ENCODE measurements around the gene FSTL4.

FSTL4 gene

DNA sequence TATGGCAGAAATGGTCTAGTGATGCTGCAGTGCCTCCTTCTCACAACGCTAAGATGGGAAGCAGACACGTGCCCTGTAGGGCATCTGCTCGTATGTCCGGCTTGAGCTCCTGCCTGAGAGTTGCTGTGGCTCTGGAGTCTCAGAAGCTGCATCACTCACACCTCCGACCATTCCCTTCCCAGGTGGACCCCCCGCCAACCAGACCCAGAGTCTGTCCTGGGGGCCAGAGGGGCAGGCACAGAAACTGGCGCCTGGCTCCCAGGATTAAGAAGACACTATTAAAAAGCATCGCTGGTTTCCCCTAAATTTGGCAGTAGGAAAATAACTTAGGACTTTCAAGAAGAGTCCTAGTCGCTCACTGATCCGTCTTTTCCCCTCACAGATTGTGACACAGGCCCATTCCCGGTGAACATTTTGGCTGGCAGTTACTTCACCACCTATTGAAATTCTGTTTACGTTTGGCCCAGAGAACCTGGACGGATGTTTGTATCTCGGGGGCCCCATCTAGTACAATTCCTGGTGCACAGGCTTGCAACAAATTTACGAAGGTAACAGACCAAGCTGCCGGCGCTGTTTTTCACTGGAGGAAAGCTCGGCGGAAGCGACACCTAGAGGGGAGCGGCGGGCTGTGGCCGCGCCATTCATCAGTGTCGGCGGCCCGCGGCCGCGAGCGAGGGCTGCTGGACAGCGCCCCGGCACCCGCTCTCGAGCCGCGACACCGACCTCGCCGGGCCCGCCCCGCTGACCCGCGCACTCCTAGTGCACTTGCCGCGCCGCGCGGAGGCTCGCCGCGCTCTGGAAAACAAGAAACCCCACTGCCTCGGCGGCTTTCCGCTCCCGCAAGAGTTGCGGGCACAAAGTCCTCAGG is 1.6 kb downstream of the FSTL4 start:
- H3K9ac ChIP-seq (ENCODE audit: low read length): no peak overlapping the region
- H4K20me1 ChIP-seq (ENCODE audit: insufficient read depth, low read length): no peaks in the 10 kb centered on the region
- H3K4me2 ChIP-seq (ENCODE audit: low read length): no peak overlapping the region
- no peaks in the 10 kb centered on the region for H3K9me3 ChIP-seq (ENCODE audit: low read length)
- no peaks in the 10 kb centered on the region for H3F3A ChIP-seq (ENCODE audit: insufficient read depth, low read length)
- TF ChIP-seq EZH2 (IDR thresholded peaks at IDR 0.05; ENCODE audit: borderline replicate concordance, low read length): no peak
- TF ChIP-seq, protein P1, sequence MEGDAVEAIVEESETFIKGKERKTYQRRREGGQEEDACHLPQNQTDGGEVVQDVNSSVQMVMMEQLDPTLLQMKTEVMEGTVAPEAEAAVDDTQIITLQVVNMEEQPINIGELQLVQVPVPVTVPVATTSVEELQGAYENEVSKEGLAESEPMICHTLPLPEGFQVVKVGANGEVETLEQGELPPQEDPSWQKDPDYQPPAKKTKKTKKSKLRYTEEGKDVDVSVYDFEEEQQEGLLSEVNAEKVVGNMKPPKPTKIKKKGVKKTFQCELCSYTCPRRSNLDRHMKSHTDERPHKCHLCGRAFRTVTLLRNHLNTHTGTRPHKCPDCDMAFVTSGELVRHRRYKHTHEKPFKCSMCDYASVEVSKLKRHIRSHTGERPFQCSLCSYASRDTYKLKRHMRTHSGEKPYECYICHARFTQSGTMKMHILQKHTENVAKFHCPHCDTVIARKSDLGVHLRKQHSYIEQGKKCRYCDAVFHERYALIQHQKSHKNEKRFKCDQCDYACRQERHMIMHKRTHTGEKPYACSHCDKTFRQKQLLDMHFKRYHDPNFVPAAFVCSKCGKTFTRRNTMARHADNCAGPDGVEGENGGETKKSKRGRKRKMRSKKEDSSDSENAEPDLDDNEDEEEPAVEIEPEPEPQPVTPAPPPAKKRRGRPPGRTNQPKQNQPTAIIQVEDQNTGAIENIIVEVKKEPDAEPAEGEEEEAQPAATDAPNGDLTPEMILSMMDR (IDR thresholded peaks at IDR 0.05; ENCODE audit: low read length): no peak
- H3K27ac ChIP-seq (ENCODE audit: low read depth, low read length, poor library complexity, severe bottlenecking): no peak overlapping the region
- no peaks in the 10 kb centered on the region for H3K9me2 ChIP-seq (ENCODE audit: low read depth, low read length)
- no peak overlapping the region for H2AFZ ChIP-seq (ENCODE audit: low read length)
- H3K36me3 ChIP-seq (ENCODE audit: insufficient read depth, low read length): no peaks in the 10 kb centered on the region
- no peaks in the 10 kb centered on the region for H3K79me2 ChIP-seq (ENCODE audit: insufficient read depth, low read length)
- no peaks in the 10 kb centered on the region for H3K4me1 ChIP-seq (ENCODE audit: insufficient read depth, low read length, severe bottlenecking)
- no peaks in the 10 kb centered on the region for H3K27me3 ChIP-seq (ENCODE audit: insufficient read depth, low read length)
- no peak overlapping the region for H3K4me3 ChIP-seq (ENCODE audit: low read depth, low read length, poor library complexity, severe bottlenecking)

DNA sequence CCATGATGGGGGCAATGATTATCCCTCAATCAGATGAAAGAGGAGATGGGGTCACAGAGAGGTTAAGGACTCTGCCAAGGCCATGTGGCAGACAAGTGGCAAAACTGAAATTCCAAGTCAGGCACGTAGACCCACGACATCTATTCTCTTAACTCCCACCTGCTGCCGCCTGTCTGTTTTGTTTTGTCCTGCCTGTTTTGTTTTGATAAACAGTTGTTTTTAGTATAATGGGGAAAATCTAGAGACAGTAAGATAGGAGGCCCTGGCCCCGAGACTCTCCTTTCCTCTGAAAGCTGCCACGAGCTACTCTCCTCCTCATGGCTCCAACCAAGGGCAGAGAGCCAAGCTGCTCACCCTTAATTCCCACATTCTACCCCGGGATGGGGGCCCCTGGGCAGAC is 4.9 kb downstream of the FSTL4 start:
- H3F3A ChIP-seq (ENCODE audit: insufficient read depth, low read length): no peaks in the 10 kb centered on the region
- no peaks in the 10 kb centered on the region for H3K79me2 ChIP-seq (ENCODE audit: insufficient read depth, low read length)
- no peak overlapping the region for H2AFZ ChIP-seq (ENCODE audit: low read length)
- H3K4me3 ChIP-seq (ENCODE audit: low read depth, low read length, poor library complexity, severe bottlenecking): no peak overlapping the region
- TF ChIP-seq, protein P1 (IDR thresholded peaks at IDR 0.05; ENCODE audit: low read length): no peak
- TF ChIP-seq EZH2 (IDR thresholded peaks at IDR 0.05; ENCODE audit: borderline replicate concordance, low read length): no peak
- no peaks in the 10 kb centered on the region for H3K4me1 ChIP-seq (ENCODE audit: insufficient read depth, low read length, severe bottlenecking)
- H3K36me3 ChIP-seq (ENCODE audit: insufficient read depth, low read length): no peaks in the 10 kb centered on the region
- H3K4me2 ChIP-seq (ENCODE audit: low read length): no peak overlapping the region
- H3K9me3 ChIP-seq (ENCODE audit: low read length): no peaks in the 10 kb centered on the region
- H3K27me3 ChIP-seq (ENCODE audit: insufficient read depth, low read length): no peaks in the 10 kb centered on the region
- no peak overlapping the region for H3K27ac ChIP-seq (ENCODE audit: low read depth, low read length, poor library complexity, severe bottlenecking)
- no peaks in the 10 kb centered on the region for H4K20me1 ChIP-seq (ENCODE audit: insufficient read depth, low read length)
- no peak overlapping the region for H3K9ac ChIP-seq (ENCODE audit: low read length)
- H3K9me2 ChIP-seq (ENCODE audit: low read depth, low read length): no peaks in the 10 kb centered on the region

DNA sequence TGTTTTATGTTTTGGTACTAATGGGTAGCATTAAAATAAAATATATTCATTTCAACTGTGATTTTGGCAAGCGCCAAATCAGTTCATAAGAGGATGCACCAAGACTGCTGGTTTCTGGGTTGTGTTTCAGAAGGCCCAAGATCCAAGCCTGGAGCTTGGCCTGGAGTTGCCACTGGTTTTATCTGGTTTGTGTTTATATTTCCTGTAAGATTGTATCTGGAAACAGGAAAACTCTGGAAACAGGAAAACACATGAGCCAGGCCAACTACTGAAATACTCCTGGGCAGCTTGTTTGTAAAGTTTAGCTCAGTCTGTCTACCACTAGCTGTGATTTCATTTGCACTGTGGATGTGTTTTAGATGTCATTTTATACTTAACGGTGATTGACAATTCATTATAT is 5.5 kb downstream of the FSTL4 start:
- H3K79me2 ChIP-seq (ENCODE audit: insufficient read depth, low read length): no peaks in the 10 kb centered on the region
- no peak overlapping the region for H3K4me2 ChIP-seq (ENCODE audit: low read length)
- TF ChIP-seq, protein P1 (IDR thresholded peaks at IDR 0.05; ENCODE audit: low read length): no peak
- TF ChIP-seq EZH2 (IDR thresholded peaks at IDR 0.05; ENCODE audit: borderline replicate concordance, low read length): no peak
- H3K27me3 ChIP-seq (ENCODE audit: insufficient read depth, low read length): no peaks in the 10 kb centered on the region
- no peaks in the 10 kb centered on the region for H3K9me3 ChIP-seq (ENCODE audit: low read length)
- no peaks in the 10 kb centered on the region for H3K9me2 ChIP-seq (ENCODE audit: low read depth, low read length)
- H4K20me1 ChIP-seq (ENCODE audit: insufficient read depth, low read length): no peaks in the 10 kb centered on the region
- no peaks in the 10 kb centered on the region for H3K4me1 ChIP-seq (ENCODE audit: insufficient read depth, low read length, severe bottlenecking)
- no peaks in the 10 kb centered on the region for H3F3A ChIP-seq (ENCODE audit: insufficient read depth, low read length)
- H3K27ac ChIP-seq (ENCODE audit: low read depth, low read length, poor library complexity, severe bottlenecking): no peak overlapping the region
- H3K36me3 ChIP-seq (ENCODE audit: insufficient read depth, low read length): no peaks in the 10 kb centered on the region
- no peak overlapping the region for H3K4me3 ChIP-seq (ENCODE audit: low read depth, low read length, poor library complexity, severe bottlenecking)
- H2AFZ ChIP-seq (ENCODE audit: low read length): no peak overlapping the region
- H3K9ac ChIP-seq (ENCODE audit: low read length): no peak overlapping the region
